HL-60 (cell line): ENCODE measurements around the gene SDHD.

Experiments used
- CTCF ChIP-seq: IDR thresholded peaks from one replicate; pipeline ENCODE4 v1.5.1; 2011; ENCODE audit warnings: low read length, control low read depth, inconsistent platforms; ENCODE audit not compliant: insufficient read depth
- POLR2AphosphoS5 ChIP-seq: IDR thresholded peaks from 2 replicates; pipeline ENCODE4 v1.6.1; 2012; ENCODE audit warnings: low read depth
- REST ChIP-seq: IDR thresholded peaks from 2 replicates; pipeline ENCODE4 v1.6.1; 2012; ENCODE audit warnings: low read depth; ENCODE audit not compliant: insufficient replicate concordance
- SPI1 ChIP-seq: IDR thresholded peaks from 2 replicates; pipeline ENCODE4 v1.6.1; 2012; ENCODE audit warnings: low read depth, mild to moderate bottlenecking, borderline replicate concordance

GRCh38 chr11:112128483-112129121 is 41.9 kb downstream of the SDHD start:
- TF ChIP-seq POLR2AphosphoS5: no peak
- no peak for TF ChIP-seq CTCF
- TF ChIP-seq REST: no peak
- TF ChIP-seq SPI1: no peak
